Measurements from ENCODE around the gene IFTAP.

Gene IFTAP

DNA sequence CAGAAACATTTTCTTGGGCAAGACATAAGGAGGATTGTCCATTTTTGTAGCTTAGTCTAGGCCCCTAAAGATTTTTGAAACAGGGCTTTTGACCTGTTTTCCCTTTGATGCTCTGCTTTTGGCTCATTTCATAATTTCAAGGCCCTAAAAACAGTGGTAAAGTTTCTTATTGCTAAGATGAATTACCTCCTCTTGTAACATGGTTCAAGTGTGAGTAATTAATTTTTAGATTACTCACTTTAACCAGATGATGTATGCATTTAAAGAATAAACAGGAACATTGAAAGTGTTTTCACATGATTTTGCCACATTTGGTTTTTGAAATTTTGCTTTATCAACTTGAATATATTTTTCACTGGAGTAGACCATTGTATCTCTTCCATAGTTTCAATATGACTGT is 2.6 kb downstream of the IFTAP start:
- Histone ChIP-seq H3K4me1 (ENCODE audit: control insufficient read depth, insufficient read depth, low read length) (no peaks in the 10 kb centered on the region), H3K27ac (ENCODE audit: insufficient read depth, low read depth, low read length, poor library complexity, severe bottlenecking) (no peak overlapping the region), H3K9me3 (ENCODE audit: control insufficient read depth, low read length) (peaks cover 2% of the 10 kb centered on the region), H3K27me3 (ENCODE audit: control insufficient read depth, insufficient read depth, low read length, poor library complexity, severe bottlenecking) (peaks cover 16% of the 10 kb centered on the region), H3K36me3 (ENCODE audit: control insufficient read depth, insufficient read depth, low read length) (no peaks in the 10 kb centered on the region), H3K4me3 (ENCODE audit: insufficient read depth, low read depth, low read length) (no peak overlapping the region)

DNA sequence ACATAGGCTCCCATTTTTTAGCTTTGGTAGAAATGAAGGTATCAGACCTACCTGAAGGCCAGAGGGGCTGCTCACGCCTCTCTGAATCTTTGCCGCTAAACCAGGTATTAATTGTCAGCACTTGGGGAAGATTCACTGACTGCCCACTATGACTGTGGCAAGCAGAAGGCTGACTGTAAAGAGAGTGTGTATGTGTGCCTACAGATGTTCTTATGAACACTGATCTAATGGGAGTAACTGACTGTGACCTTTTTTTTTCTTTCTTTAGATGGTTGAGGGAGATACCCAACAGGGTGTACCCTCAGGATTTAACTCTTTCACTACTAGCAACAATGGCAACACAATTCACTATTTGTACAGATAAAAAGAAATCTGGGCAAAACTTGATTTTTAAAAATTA is 3.7 kb downstream of the IFTAP start, which contains the start of gene RAG2:
TSS of gene RAG2 (minus strand) at position 186 of the 400 bp plus-strand sequence. CDS start 4,068 bp downstream, outside the sequence.
- Histone ChIP-seq H3K9me3 (ENCODE audit: control insufficient read depth, low read length) (peaks cover 2% of the 10 kb centered on the region), H3K36me3 (ENCODE audit: control insufficient read depth, insufficient read depth, low read length) (no peaks in the 10 kb centered on the region), H3K4me3 (ENCODE audit: insufficient read depth, low read depth, low read length) (no peak within 1 kb of the TSS), H3K27ac (ENCODE audit: insufficient read depth, low read depth, low read length, poor library complexity, severe bottlenecking) (no peak within 1 kb of the TSS), H3K4me1 (ENCODE audit: control insufficient read depth, insufficient read depth, low read length) (no peaks in the 10 kb centered on the region), H3K27me3 (ENCODE audit: control insufficient read depth, insufficient read depth, low read length, poor library complexity, severe bottlenecking) (peaks cover 5% of the 10 kb centered on the region)
- WGBS, 2 experiments = 93 to 98% methylated on average over 2 of the region's 2 CpGs

DNA sequence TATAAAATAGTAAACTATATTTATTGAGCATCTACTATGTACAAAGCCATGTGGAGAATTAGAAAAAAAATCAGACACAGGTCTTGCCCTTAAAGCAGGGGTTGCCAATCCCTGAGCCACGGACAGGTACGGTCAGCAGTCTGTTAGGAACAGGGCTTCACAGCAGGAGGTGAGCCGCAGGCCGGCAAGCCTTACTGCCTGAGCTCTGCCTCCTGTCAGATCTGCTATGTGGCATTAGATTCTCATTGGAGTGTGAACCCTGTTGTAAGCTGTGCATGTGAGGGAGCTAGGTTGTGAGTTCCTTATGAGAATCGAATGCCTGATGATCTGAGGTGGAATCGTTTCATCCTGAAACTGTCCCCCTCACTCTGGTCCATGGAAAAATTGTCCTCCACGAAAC is 5.9 kb downstream of the IFTAP start:
- no peaks in the 10 kb centered on the region for H3K36me3 ChIP-seq (ENCODE audit: control insufficient read depth, insufficient read depth, low read length)
- WGBS, 2 experiments = 60 to 62% methylated on average over 7 of the region's 7 CpGs

DNA sequence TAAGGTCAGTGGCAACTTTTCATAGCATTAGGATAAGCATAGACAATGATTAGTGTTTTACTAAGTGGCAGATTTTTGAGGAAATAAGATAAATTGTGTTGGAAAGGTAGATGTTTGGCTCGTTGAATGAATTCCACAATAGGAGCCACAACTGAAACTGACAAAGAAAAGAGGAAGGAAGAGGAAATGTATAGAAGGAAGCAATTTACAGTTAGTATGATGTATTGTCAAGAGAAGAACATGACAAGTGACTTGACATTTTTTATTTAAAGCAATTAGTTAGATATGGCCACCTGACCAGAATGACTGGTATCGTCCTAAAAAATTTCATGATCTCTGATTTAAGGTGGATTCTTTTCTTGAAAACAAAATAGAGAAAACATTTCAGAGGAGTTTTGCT is 6.9 kb downstream of the IFTAP start:
- no peak overlapping the region for H3K4me3 ChIP-seq (ENCODE audit: insufficient read depth, low read depth, low read length)
- no peaks in the 10 kb centered on the region for H3K4me1 ChIP-seq (ENCODE audit: control insufficient read depth, insufficient read depth, low read length)
- H3K27ac ChIP-seq (ENCODE audit: insufficient read depth, low read depth, low read length, poor library complexity, severe bottlenecking) = no peak overlapping the region
- H3K27me3 ChIP-seq (ENCODE audit: control insufficient read depth, insufficient read depth, low read length, poor library complexity, severe bottlenecking) = no peaks in the 10 kb centered on the region
- 89 to 98% methylated on average over 2 of the region's 2 CpGs for WGBS, 2 experiments
- H3K36me3 ChIP-seq (ENCODE audit: control insufficient read depth, insufficient read depth, low read length) = no peaks in the 10 kb centered on the region
- no peaks in the 10 kb centered on the region for H3K9me3 ChIP-seq (ENCODE audit: control insufficient read depth, low read length)

More for the DNA sequence above, 5.9 kb downstream of the IFTAP start:
- H3K27ac ChIP-seq (ENCODE audit: insufficient read depth, low read depth, low read length, poor library complexity, severe bottlenecking) = no peak overlapping the region
- H3K4me1 ChIP-seq (ENCODE audit: control insufficient read depth, insufficient read depth, low read length) = no peaks in the 10 kb centered on the region
- no peaks in the 10 kb centered on the region for H3K27me3 ChIP-seq (ENCODE audit: control insufficient read depth, insufficient read depth, low read length, poor library complexity, severe bottlenecking)
- H3K9me3 ChIP-seq (ENCODE audit: control insufficient read depth, low read length) = no peaks in the 10 kb centered on the region
- H3K4me3 ChIP-seq (ENCODE audit: insufficient read depth, low read depth, low read length) = no peak overlapping the region

DNA sequence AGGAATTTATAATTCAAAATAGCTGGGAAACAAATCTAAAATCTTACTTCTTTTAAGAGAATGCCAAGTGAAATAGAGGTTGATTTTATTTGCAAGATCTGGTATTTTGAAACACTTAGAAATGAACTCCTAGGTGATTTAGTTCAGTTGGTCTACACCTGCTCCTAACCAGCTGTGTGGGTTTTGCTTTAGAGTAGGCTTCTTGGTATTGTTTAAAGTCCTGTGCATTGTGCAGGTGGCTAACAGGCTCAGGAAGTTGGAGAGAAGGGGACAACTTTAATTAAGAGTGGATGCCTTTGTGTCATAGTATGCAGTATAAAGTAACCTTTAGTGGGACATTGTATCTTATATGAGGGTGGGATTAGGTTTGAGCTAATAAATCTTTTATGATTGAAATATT is 7.8 kb downstream of the IFTAP start:
- H3K27ac ChIP-seq (ENCODE audit: insufficient read depth, low read depth, low read length, poor library complexity, severe bottlenecking) = no peak overlapping the region
- no peaks in the 10 kb centered on the region for H3K4me1 ChIP-seq (ENCODE audit: control insufficient read depth, insufficient read depth, low read length)
- H3K4me3 ChIP-seq (ENCODE audit: insufficient read depth, low read depth, low read length) = no peak overlapping the region
- H3K27me3 ChIP-seq (ENCODE audit: control insufficient read depth, insufficient read depth, low read length, poor library complexity, severe bottlenecking) = no peaks in the 10 kb centered on the region
- no peaks in the 10 kb centered on the region for H3K9me3 ChIP-seq (ENCODE audit: control insufficient read depth, low read length)
- H3K36me3 ChIP-seq (ENCODE audit: control insufficient read depth, insufficient read depth, low read length) = no peaks in the 10 kb centered on the region

DNA sequence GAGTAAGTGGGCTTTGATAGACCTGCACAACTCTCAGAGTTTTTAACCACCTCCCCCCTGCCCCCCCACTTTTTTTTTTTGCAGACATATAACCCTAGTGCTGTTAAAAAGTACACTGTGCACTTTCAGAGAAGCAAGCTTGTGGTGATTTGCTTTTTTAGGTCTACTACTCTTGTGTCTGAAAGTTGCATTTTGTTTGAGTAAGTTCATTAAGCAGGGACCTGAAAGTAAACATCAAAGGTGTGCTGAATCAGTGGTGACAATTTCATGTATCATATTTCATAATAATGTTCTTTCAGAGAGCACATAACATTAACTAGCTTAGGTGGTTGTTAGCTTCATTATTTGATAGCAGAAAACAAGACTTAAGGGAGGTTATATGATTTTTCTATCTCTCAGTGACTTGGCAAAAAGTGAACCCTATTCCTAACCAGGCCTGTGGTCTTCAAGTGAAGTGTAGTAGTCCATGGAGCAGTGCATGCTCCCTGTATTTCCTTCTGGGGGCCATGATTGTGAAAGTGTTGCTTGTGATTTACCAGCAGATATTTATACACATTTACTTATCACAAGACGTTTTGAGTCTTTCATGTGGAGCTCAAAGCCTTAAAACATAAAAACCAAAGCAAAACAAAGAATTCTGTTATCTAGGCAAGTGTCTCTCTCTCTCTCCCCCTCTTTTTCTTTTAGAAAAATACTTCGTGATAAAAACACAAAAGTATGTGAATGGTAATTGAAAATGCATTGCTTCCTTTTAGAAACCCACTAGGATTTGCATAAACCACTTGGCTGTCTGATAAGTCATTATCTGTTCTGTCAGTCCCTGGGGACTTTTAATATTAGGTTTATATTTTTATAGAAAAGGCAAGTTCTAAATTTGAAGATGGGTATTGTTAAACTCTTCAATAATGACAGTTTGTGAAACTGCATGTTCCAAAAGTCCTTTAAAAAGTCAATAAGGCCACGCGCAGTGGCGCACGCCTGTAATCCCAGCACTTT is 11.2 kb downstream of the IFTAP start:
- Histone ChIP-seq H3K27me3 (ENCODE audit: control insufficient read depth, insufficient read depth, low read length, poor library complexity, severe bottlenecking) (no peaks in the 10 kb centered on the region), H3K36me3 (ENCODE audit: control insufficient read depth, insufficient read depth, low read length) (no peaks in the 10 kb centered on the region), H3K27ac (ENCODE audit: insufficient read depth, low read depth, low read length, poor library complexity, severe bottlenecking) (no peak overlapping the region), H3K4me3 (ENCODE audit: insufficient read depth, low read depth, low read length) (no peak overlapping the region), H3K4me1 (ENCODE audit: control insufficient read depth, insufficient read depth, low read length) (no peaks in the 10 kb centered on the region), H3K9me3 (ENCODE audit: control insufficient read depth, low read length) (no peaks in the 10 kb centered on the region)
- 91 to 94% methylated on average over 5 of the region's 6 CpGs for WGBS, 2 experiments

DNA sequence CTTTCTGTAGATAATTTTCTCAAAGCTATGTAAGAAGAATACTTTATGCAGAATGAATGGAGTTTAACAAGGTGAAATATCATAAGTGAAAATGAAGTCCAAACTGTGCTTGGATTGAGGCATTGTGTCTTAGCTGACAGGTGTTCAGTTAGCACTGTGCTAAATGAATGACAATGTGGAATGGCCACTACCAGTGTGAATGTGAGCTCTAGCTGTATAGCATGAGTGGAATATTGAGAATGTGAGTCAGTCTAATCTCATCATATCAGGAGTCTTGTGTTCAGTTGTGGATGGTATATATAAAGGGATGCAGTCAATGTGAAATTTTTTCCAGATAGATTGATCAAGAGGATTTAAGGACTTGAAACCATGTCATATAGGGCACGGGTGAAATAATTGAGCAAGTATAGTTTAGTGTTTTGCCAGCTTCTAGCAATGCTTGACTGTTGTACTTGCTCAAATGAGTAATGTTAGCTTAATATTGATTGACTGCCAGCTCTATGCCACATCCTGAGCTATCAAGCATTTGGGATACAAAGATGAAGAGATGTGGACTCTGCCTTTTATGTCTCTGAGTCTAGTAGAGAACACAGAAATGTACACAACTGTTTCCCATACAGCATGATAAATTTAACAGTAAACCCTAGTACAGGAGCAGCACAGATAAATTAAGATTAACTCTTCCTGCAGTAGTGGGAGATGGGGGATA is 14.3 kb downstream of the IFTAP start:
- no peak overlapping the region for H3K27ac ChIP-seq (ENCODE audit: insufficient read depth, low read depth, low read length, poor library complexity, severe bottlenecking)
- no peaks in the 10 kb centered on the region for H3K36me3 ChIP-seq (ENCODE audit: control insufficient read depth, insufficient read depth, low read length)
- no peaks in the 10 kb centered on the region for H3K9me3 ChIP-seq (ENCODE audit: control insufficient read depth, low read length)
- H3K4me3 ChIP-seq (ENCODE audit: insufficient read depth, low read depth, low read length) = no peak overlapping the region
- H3K4me1 ChIP-seq (ENCODE audit: control insufficient read depth, insufficient read depth, low read length) = no peaks in the 10 kb centered on the region
- WGBS, 2 experiments = 83 to 91% methylated on average over 1 of the region's 1 CpG
- no peaks in the 10 kb centered on the region for H3K27me3 ChIP-seq (ENCODE audit: control insufficient read depth, insufficient read depth, low read length, poor library complexity, severe bottlenecking)

DNA sequence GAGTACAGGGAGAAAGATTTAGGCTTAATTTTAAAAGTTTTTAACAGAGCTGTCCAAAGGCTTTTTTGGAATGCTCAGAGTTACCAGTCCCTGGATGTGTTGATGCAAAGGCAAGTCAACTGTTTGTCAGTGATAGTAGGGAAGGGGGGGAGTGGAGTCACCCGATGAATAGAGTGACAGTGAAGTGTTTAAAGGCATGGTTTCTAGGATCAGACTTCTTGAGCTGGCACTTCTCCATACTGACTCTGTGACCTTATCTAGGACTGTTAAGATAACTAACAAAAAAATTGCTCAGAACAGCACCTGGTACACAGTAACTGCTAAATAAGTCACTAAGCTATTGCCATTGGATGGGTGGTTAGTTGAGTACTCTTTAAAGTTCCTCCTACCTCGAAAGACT is 15.1 kb downstream of the IFTAP start:
- Histone ChIP-seq H3K4me3 (ENCODE audit: insufficient read depth, low read depth, low read length) (no peak overlapping the region), H3K36me3 (ENCODE audit: control insufficient read depth, insufficient read depth, low read length) (no peaks in the 10 kb centered on the region), H3K27ac (ENCODE audit: insufficient read depth, low read depth, low read length, poor library complexity, severe bottlenecking) (no peak overlapping the region)

DNA sequence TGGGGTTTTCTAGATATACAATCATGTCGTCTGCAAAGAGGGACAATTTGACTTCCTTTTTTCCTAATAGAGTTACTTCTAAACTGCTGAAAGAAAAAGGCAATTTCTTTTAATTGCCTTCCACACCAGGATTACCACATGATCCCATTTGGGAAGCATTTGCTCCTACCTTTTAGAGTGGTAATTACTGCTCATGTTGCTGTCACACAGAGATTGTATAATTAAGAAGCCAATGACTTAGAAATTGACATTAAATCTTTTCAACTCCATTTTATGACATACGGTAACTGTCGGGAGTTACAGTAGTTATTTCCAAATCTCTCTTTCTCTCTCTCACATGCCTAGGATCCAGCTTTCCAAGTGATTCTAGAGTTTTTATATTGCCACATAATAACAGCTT is 21.5 kb downstream of the IFTAP start:
- H3K27ac ChIP-seq (ENCODE audit: insufficient read depth, low read depth, low read length, poor library complexity, severe bottlenecking) = no peak overlapping the region
- no peaks in the 10 kb centered on the region for H3K27me3 ChIP-seq (ENCODE audit: control insufficient read depth, insufficient read depth, low read length, poor library complexity, severe bottlenecking)
- H3K4me1 ChIP-seq (ENCODE audit: control insufficient read depth, insufficient read depth, low read length) = no peaks in the 10 kb centered on the region
- H3K36me3 ChIP-seq (ENCODE audit: control insufficient read depth, insufficient read depth, low read length) = no peaks in the 10 kb centered on the region
- WGBS, 2 experiments = 92 to 96% methylated on average over 3 of the region's 3 CpGs
- H3K9me3 ChIP-seq (ENCODE audit: control insufficient read depth, low read length) = no peaks in the 10 kb centered on the region
- no peak overlapping the region for H3K4me3 ChIP-seq (ENCODE audit: insufficient read depth, low read depth, low read length)

More for the DNA sequence above, 15.1 kb downstream of the IFTAP start:
- H3K9me3 ChIP-seq (ENCODE audit: control insufficient read depth, low read length) = no peaks in the 10 kb centered on the region
- H3K27me3 ChIP-seq (ENCODE audit: control insufficient read depth, insufficient read depth, low read length, poor library complexity, severe bottlenecking) = no peaks in the 10 kb centered on the region
- no peaks in the 10 kb centered on the region for H3K4me1 ChIP-seq (ENCODE audit: control insufficient read depth, insufficient read depth, low read length)
- WGBS, 2 experiments = 96 to 100% methylated on average over 1 to 2 of the region's 2 CpGs

Data from ectodermal cell (in vitro differentiated cells).